Endothelial cell of umbilical vein (primary cell): ENCODE data around the gene SLC9A9. TPM values are rescaled to one million over a fixed set of nuclear protein-coding genes. Genes with fewer than 3 reads are reported as not detected.

ENCODE experiments used
- BruUV-seq: library from RNA; stranded (reverse); fragments of 400-500 nt; replicated peaks from 2 replicates; lab custom pipeline; 2021; lab: Mats Ljungman, UMichigan
- CTCF ChIA-PET: fragments of 300-600, 350-600 bp; sonication (Branson Sonifier 250); formaldehyde crosslinking; loops from one replicate; lab custom pipeline; 2021; ENCODE audit warnings: antibody characterized with exemption, inconsistent platforms; lab: Charles Lee
- POLR2A ChIA-PET: fragments of 300-600, 350-600 bp; sonication (Branson Sonifier 250); formaldehyde crosslinking; loops from one replicate; lab custom pipeline; 2021; ENCODE audit warnings: antibody characterized with exemption, inconsistent platforms; lab: Charles Lee
- DNase-seq: peaks from one replicate; pipeline ENCODE4 v3.0.0-alpha.2; 2011; ENCODE audit warnings: low read depth, low spot score
- FAIRE-seq: peaks from 2 replicates; lab custom pipeline; 2011; peaks lifted over from hg19 to GRCh38; lab: Jason Lieb, UNC
- H2AFZ ChIP-seq: 2 replicates; pipeline ENCODE4 v1.6.0; 2012; ENCODE audit warnings: low read depth, low read length, control low read depth, inconsistent platforms
- H3K27ac ChIP-seq: 2 replicates; pipeline ENCODE4 v1.5.1; 2011; ENCODE audit warnings: low read depth, mild to moderate bottlenecking, control low read depth, low read length, moderate library complexity; ENCODE audit not compliant: insufficient read depth
- H3K27me3 ChIP-seq, 2 experiments: 2 replicates each; pipeline versions ENCODE4 v1.6.0 to v1.6.1; 2011; ENCODE audit warnings: low read length in 2 of 2, mixed read lengths in 1 of 2; ENCODE audit not compliant: control insufficient read depth in 2 of 2, insufficient read depth in 2 of 2
- H3K36me3 ChIP-seq, 2 experiments: 2 replicates in 1 of 2; 3 replicates in 1 of 2; pipeline ENCODE4 v1.5.1; 2011; ENCODE audit warnings: low read length in 2 of 2, mild to moderate bottlenecking in 1 of 2, moderate library complexity in 1 of 2; ENCODE audit not compliant: control insufficient read depth in 2 of 2, insufficient read depth in 2 of 2; ENCODE audit errors: extremely low read depth in 1 of 2
- H3K4me1 ChIP-seq: 3 replicates; pipeline ENCODE4 v1.5.1; 2011; ENCODE audit warnings: mild to moderate bottlenecking, low read length; ENCODE audit not compliant: control insufficient read depth, insufficient read depth; ENCODE audit errors: extremely low read depth
- H3K4me2 ChIP-seq: 2 replicates; pipeline ENCODE4 v1.6.1; 2011; ENCODE audit warnings: low read length, control low read depth, mixed read lengths; ENCODE audit not compliant: insufficient read depth
- H3K4me3 ChIP-seq, 3 experiments: fragments of 200-600 bp in 1 of 3; sonication (generic), shearing (Covaris generic) in 1 of 3; replicated peaks in 1 of 3; 2 replicates each; pipeline ENCODE4 v1.5.1; 2011 to 2016; ENCODE audit warnings: control low read depth in 3 of 3, low read length in 3 of 3, mild to moderate bottlenecking in 2 of 3, inconsistent platforms in 1 of 3, low read depth in 1 of 3, moderate library complexity in 1 of 3; ENCODE audit not compliant: insufficient read depth in 1 of 3
- H3K79me2 ChIP-seq: 2 replicates; pipeline ENCODE4 v1.6.0; 2012; ENCODE audit warnings: low read length, inconsistent platforms; ENCODE audit not compliant: control insufficient read depth, insufficient read depth
- H3K9ac ChIP-seq: replicated peaks from 2 replicates; pipeline ENCODE3; 2011; ENCODE audit warnings: low read length, control low read depth; ENCODE audit not compliant: insufficient read depth; ENCODE audit errors: extremely low read depth
- H3K9me1 ChIP-seq: replicated peaks from 3 replicates; pipeline ENCODE4 v1.6.0; 2011; ENCODE audit warnings: mild to moderate bottlenecking, low read length; ENCODE audit not compliant: control insufficient read depth, insufficient read depth; ENCODE audit errors: extremely low read depth
- H3K9me3 ChIP-seq: replicated peaks from 2 replicates; pipeline ENCODE4 v1.5.1; 2012; ENCODE audit warnings: low read length, inconsistent platforms; ENCODE audit not compliant: control insufficient read depth, insufficient read depth
- H4K20me1 ChIP-seq: replicated peaks from 2 replicates; pipeline ENCODE3; 2011; ENCODE audit warnings: mild to moderate bottlenecking, low read length; ENCODE audit not compliant: control insufficient read depth, insufficient read depth; ENCODE audit errors: extremely low read depth
- EZH2 ChIP-seq: IDR thresholded peaks from 2 replicates; pipeline ENCODE4 v1.6.1; 2012; ENCODE audit warnings: borderline replicate concordance, low read depth, mild to moderate bottlenecking, moderate library complexity, low read length, inconsistent platforms; ENCODE audit not compliant: severe bottlenecking
- FOS ChIP-seq: IDR thresholded peaks from 2 replicates; pipeline ENCODE4 v1.6.1; 2011; ENCODE audit warnings: mild to moderate bottlenecking, low read length, moderate library complexity, borderline replicate concordance; ENCODE audit not compliant: insufficient read depth
- GATA2 ChIP-seq: IDR thresholded peaks from 2 replicates; pipeline ENCODE4 v1.7.0; 2011; ENCODE audit warnings: low read depth, mild to moderate bottlenecking, moderate library complexity, mixed read lengths, low read length; ENCODE audit not compliant: insufficient read length, insufficient read depth
- JUN ChIP-seq: IDR thresholded peaks from 2 replicates; pipeline ENCODE4 v1.6.1; 2011; ENCODE audit warnings: borderline replicate concordance, low read depth; ENCODE audit not compliant: insufficient read length, insufficient read depth
- MYC ChIP-seq: IDR thresholded peaks from one replicate; pipeline ENCODE4 v1.6.1; 2011; ENCODE audit warnings: mild to moderate bottlenecking, low read depth, low read length
- POLR2A ChIP-seq: IDR thresholded peaks from 2 replicates; pipeline ENCODE4 v1.6.1; 2012; ENCODE audit warnings: low read depth, mild to moderate bottlenecking, control low read depth, low read length
- POLR2AphosphoS5 ChIP-seq: IDR thresholded peaks from 2 replicates; pipeline ENCODE4 v1.6.1; 2012; ENCODE audit warnings: low read depth, mild to moderate bottlenecking, control low read depth, low read length, moderate library complexity; ENCODE audit not compliant: insufficient read depth
- dilution Hi-C: fragments of 300-500 bp; cut with MboI; formaldehyde crosslinking; loops from one replicate; pipeline ENCODE4 v1.15.0; 2019; ENCODE audit warnings: low sequenced_read_pairs; ENCODE audit not compliant: extremely low pct_ligation_motif_present
- intact Hi-C: fragments of 100-400 bp; cut with micrococcal nuclease; formaldehyde crosslinking; loops from one replicate; pipeline ENCODE4 v1.10.0; 2022
- polyA plus RNA-seq, 4 experiments: library from polyadenylated mRNA; depleted of rRNA in 3 of 4; stranded (reverse) in 3 of 4; unstranded in 1 of 4; fragments of >200 nt; gene quantifications; 2 replicates each; pipeline versions ENCODE4 v1.2.1 to v1.2.3, GENCODE V29; 2011 to 2012; ENCODE audit warnings: missing spikeins in 1 of 4
- total RNA-seq: library from RNA; stranded (reverse); gene quantifications from 2 replicates; pipeline ENCODE4 v1.2.3, GENCODE V29; 2021
- TF ChIP-seq, protein P1 (sequence below), 2 donors: IDR thresholded peaks; 1 replicate in 1 of 2; 2 replicates in 1 of 2; pipeline ENCODE4 v1.5.1; 2011; ENCODE audit warnings: low read length in 2 of 2, mild to moderate bottlenecking in 2 of 2, moderate library complexity in 2 of 2, control low read depth in 1 of 2, inconsistent platforms in 1 of 2, low read depth in 1 of 2; ENCODE audit not compliant: insufficient read depth in 1 of 2; ENCODE audit errors: extremely low read depth in 1 of 2
- TF ChIP-seq, protein P2 (sequence below): IDR thresholded peaks from 2 replicates; pipeline ENCODE4 v1.6.1; 2011; ENCODE audit not compliant: insufficient read depth, insufficient read length

The SLC9A9 gene
- total and polyA plus RNA-seq, 2 donors (not counting 3 experiments of a cell fraction or from before 2014, with no cell fraction given): 1.5 to 1.8 TPM

DNA sequence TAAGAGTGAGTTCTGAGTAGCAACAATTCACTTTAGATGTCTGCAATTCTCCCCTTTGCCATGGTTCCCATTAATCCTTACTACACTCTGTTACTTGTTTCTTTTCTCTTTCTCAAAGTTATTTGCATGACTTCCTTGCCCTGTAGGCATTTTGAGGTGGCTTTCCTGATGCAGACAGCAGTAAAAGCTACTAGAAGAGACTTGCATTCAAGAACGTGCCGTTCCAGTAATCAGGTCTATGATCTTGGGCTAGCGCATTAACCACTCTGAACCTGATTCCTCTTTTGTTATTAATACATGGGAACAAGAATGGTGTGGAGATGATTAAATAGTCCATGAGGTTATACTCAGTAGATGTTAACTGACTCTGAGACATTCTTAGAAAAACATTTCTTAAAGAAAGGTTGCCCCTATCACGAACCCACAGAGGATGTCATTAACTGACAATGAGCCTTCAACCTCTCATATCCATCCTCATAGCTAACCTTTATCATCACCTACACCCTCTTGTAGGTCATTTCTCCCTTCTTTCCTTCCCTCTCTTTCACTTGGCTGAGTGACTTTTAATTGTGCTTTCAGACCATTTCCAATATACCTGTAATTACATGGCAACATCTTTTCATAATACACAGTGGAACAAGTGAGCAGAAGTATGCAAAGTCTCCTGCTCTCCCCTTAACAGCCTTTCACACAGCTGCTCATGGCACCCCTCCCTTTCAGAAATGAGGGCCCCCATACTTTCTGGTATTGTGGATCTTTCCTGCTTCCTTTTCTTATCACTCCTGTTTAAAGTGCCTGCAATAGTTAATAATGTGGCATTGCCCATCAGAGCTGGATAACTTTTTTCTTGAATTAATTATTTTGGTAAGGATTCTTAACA, 552.8 kb downstream of the SLC9A9 start:
- ChIA-PET CTCF (no interaction called here), POLR2A (no interaction called here)
- BruUV-seq: no TSS peak
- DNase-seq (no peak), FAIRE-seq (no peak)
- Histone ChIP-seq H3K4me2 (no peak overlapping the region), H3K36me3 (no peaks in the 10 kb centered on the region), H3K27ac (no peak overlapping the region), H4K20me1 (no peaks in the 10 kb centered on the region), H3K9me1 (no peaks in the 10 kb centered on the region), H3K9ac (no peak overlapping the region), H3K9me3 (no peaks in the 10 kb centered on the region), H3K4me1 (no peaks in the 10 kb centered on the region), H3K79me2 (no peaks in the 10 kb centered on the region), H2AFZ (peak overlapping the region; percentile 10), H3K4me3 (no peak overlapping the region), H3K27me3 (no peaks in the 10 kb centered on the region)
- dilution Hi-C loops (no loop called here), intact Hi-C loops (no loop called here)
- TF ChIP-seq, protein P1, sequence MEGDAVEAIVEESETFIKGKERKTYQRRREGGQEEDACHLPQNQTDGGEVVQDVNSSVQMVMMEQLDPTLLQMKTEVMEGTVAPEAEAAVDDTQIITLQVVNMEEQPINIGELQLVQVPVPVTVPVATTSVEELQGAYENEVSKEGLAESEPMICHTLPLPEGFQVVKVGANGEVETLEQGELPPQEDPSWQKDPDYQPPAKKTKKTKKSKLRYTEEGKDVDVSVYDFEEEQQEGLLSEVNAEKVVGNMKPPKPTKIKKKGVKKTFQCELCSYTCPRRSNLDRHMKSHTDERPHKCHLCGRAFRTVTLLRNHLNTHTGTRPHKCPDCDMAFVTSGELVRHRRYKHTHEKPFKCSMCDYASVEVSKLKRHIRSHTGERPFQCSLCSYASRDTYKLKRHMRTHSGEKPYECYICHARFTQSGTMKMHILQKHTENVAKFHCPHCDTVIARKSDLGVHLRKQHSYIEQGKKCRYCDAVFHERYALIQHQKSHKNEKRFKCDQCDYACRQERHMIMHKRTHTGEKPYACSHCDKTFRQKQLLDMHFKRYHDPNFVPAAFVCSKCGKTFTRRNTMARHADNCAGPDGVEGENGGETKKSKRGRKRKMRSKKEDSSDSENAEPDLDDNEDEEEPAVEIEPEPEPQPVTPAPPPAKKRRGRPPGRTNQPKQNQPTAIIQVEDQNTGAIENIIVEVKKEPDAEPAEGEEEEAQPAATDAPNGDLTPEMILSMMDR (IDR thresholded peaks at IDR 0.05; ENCODE audit: extremely low read depth in 1 of 2, insufficient read depth in 1 of 2, low read depth in 1 of 2, low read length in 2 of 2): no peak

DNA sequence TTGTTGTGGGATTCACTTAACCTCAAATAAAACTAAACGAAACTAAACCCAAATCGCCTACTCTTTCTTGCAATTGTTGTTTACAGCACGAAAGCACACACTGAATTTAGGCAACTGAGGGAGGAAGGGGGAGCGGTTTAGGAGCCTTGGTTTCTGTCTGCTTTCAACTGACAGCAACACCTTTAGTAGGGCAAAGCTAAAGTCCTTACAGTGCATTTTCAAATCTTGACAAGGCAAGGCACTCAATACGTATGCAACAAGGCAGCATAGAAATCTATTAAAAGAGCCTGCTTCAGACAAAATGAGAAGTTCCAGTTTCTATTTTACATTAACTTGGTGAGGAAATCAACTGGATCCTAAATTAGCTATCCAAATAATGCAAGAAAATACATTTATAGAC, 554.1 kb downstream of the SLC9A9 start:
- Histone ChIP-seq H3K9me1 (no peaks in the 10 kb centered on the region), H3K4me1 (no peaks in the 10 kb centered on the region), H3K27me3 (no peaks in the 10 kb centered on the region), H3K27ac (no peak overlapping the region), H3K4me3 (no peak overlapping the region), H3K9ac (no peak overlapping the region), H2AFZ (no peak overlapping the region), H3K79me2 (no peaks in the 10 kb centered on the region), H3K36me3 (no peaks in the 10 kb centered on the region), H3K4me2 (no peak overlapping the region), H4K20me1 (no peaks in the 10 kb centered on the region), H3K9me3 (no peaks in the 10 kb centered on the region)
- no peak for DNase-seq
- dilution Hi-C loops (no loop called here), intact Hi-C loops (no loop called here)
- TF ChIP-seq, protein P1 (IDR thresholded peaks at IDR 0.05; ENCODE audit: extremely low read depth in 1 of 2, insufficient read depth in 1 of 2, low read depth in 1 of 2, low read length in 2 of 2): no peak
- no peak for TF ChIP-seq EZH2
- no peak for TF ChIP-seq GATA2
- no peak for TF ChIP-seq FOS
- no peak for TF ChIP-seq MYC
- TF ChIP-seq, protein P2, sequence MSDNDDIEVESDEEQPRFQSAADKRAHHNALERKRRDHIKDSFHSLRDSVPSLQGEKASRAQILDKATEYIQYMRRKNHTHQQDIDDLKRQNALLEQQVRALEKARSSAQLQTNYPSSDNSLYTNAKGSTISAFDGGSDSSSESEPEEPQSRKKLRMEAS: no peak
- no peak for TF ChIP-seq POLR2A
- TF ChIP-seq JUN: no peak
- TF ChIP-seq POLR2AphosphoS5: no peak
- ChIA-PET CTCF (interaction anchor here (0.6 to 0.8 kb wide), 2 partner anchors 22 to 380 kb away, joined by 3 read pairs; no protein-coding TSS in a partner anchor), POLR2A (interaction anchor here (0.5 kb wide), 1 partner anchor 10 kb away, joined by 3 read pairs; no protein-coding TSS in a partner anchor)
- no TSS peak for BruUV-seq
- FAIRE-seq: no peak
